Suppressor macrophage treated with lipopolysaccharide for 1 hour (primary cell): Measurements from ENCODE around the gene ZNF670.
"Not testable (repeated sequence)": the region's sequence is repeated elsewhere in the genome, so short reads cannot be mapped to it uniquely, and the experiment has no call there.

Experiments
- DNase-seq, 3 donors: peaks; one replicate each; pipeline ENCODE4 v3.0.0-alpha.2; 2020 to 2022

The ZNF670 gene

GRCh38 chr1:247078258-247079140 lies at the start of gene ZNF670:
TSS of gene ZNF670 (minus strand) at chr1:247078811. CDS start at chr1:247078596, 215 bp downstream.
- DNase-seq: peak; percentile 97 to 98 (median 97)

- DNase-seq: peak in 2 of 3 donors; percentile 39
Observed at GRCh38 chr1:247127519-247128282, 49.1 kb upstream of the ZNF670 start.

GRCh38 chr1:247126601-247127000 lies 48.0 kb upstream of the ZNF670 start:
- DNase-seq: not testable (repeated sequence)

GRCh38 chr1:247126166-247126565 lies 47.6 kb upstream of the ZNF670 start:
- DNase-seq: not testable (repeated sequence)

- DNase-seq: no peak
Observed at GRCh38 chr1:247121382-247121781, 42.8 kb upstream of the ZNF670 start.

- DNase-seq: not testable (repeated sequence)
Observed at GRCh38 chr1:247120408-247120668, 41.7 kb upstream of the ZNF670 start.

GRCh38 chr1:247119600-247120407 lies 41.2 kb upstream of the ZNF670 start:
- no peak for DNase-seq

- DNase-seq: peak; percentile 28 to 48 (median 31)
Observed at GRCh38 chr1:247118946-247119446, 40.4 kb upstream of the ZNF670 start.

GRCh38 chr1:247115545-247115944 lies 36.9 kb upstream of the ZNF670 start:
- DNase-seq: no peak

- no peak for DNase-seq
Observed at GRCh38 chr1:247115141-247115510, 36.5 kb upstream of the ZNF670 start.

GRCh38 chr1:247114351-247115140 lies 35.9 kb upstream of the ZNF670 start:
- DNase-seq: peak in 1 of 3 donors; percentile 3

GRCh38 chr1:247113733-247114271 lies 35.2 kb upstream of the ZNF670 start:
- no peak for DNase-seq

- DNase-seq: no peak
Observed at GRCh38 chr1:247113094-247113497, 34.5 kb upstream of the ZNF670 start.

- no peak for DNase-seq
Observed at GRCh38 chr1:247112479-247112781, 33.8 kb upstream of the ZNF670 start.

GRCh38 chr1:247111700-247112478 lies 33.3 kb upstream of the ZNF670 start:
- DNase-seq: peak; percentile 53 to 76 (median 59)

- peak in 2 of 3 donors; percentile 24 to 46 for DNase-seq
Observed at GRCh38 chr1:247111259-247111699, 32.7 kb upstream of the ZNF670 start.

GRCh38 chr1:247110627-247111258 lies 32.1 kb upstream of the ZNF670 start:
- DNase-seq: no peak

- DNase-seq: no peak
Observed at GRCh38 chr1:247107694-247108093, 29.1 kb upstream of the ZNF670 start.

GRCh38 chr1:247105966-247106365 lies 27.4 kb upstream of the ZNF670 start:
- DNase-seq: no peak

- DNase-seq: no peak
Observed at GRCh38 chr1:247104965-247105364, 26.4 kb upstream of the ZNF670 start.
